Dendritic cell treated with granulocyte-macrophage colony-stimulating factor and Interleukin-4, amounts not matched to agents 40 ng/mL and 50 ng/mL, for 4 days (primary cell): Measurements from ENCODE around the gene FEZ2.

Source experiments
- H3K27ac Mint-ChIP-seq: one replicate; pipeline ENCODE4 v1.8.0; 2022; ENCODE audit warnings: mild to moderate bottlenecking, mixed read lengths
- H3K27me3 Mint-ChIP-seq: one replicate; pipeline ENCODE4 v1.8.0; 2022; ENCODE audit warnings: mild to moderate bottlenecking, mixed read lengths
- H3K36me3 Mint-ChIP-seq: one replicate; pipeline ENCODE4 v1.8.0; 2022; ENCODE audit warnings: low read depth, mixed read lengths
- H3K4me1 Mint-ChIP-seq: one replicate; pipeline ENCODE4 v1.8.0; 2022; ENCODE audit warnings: low read depth, mixed read lengths
- H3K4me3 Mint-ChIP-seq: one replicate; pipeline ENCODE4 v1.8.0; 2022; ENCODE audit warnings: mild to moderate bottlenecking, moderate library complexity, mixed read lengths
- H3K9me3 Mint-ChIP-seq: one replicate; pipeline ENCODE4 v1.8.0; 2022; ENCODE audit warnings: mixed read lengths
- intact Hi-C: fragments of 100-400 bp; cut with micrococcal nuclease; formaldehyde crosslinking; loops from one replicate; pipeline ENCODE4 v1.15.0; 2022

Gene FEZ2

DNA sequence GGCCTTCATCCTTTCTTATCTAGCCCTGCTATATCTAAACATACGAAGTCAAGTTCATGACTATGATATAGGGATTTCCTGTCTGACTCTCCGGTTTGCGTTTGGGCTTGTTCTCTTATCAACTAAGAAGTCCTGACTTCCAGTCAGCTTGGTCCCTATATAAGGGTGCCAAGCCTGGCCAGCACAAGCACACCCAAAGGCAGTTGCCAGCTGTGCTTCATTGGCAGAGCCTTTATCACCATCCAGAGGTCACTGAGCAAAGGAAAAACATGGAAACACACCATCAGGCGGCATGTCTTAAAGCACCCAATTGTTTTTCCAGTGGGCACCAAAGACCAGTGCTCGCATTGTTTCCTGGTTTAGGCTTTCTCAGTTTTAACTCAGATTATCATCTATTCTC is 72.7 kb downstream of the FEZ2 start:
- Mint-ChIP-seq H3K27ac (no peak overlapping the region), H3K4me3 (no peak overlapping the region), H3K9me3 (no peaks in the 10 kb centered on the region), H3K36me3 (peaks cover 33% of the 10 kb centered on the region), H3K4me1 (peaks cover 2% of the 10 kb centered on the region), H3K27me3 (no peaks in the 10 kb centered on the region)
- intact Hi-C loops, result no loop called here

DNA sequence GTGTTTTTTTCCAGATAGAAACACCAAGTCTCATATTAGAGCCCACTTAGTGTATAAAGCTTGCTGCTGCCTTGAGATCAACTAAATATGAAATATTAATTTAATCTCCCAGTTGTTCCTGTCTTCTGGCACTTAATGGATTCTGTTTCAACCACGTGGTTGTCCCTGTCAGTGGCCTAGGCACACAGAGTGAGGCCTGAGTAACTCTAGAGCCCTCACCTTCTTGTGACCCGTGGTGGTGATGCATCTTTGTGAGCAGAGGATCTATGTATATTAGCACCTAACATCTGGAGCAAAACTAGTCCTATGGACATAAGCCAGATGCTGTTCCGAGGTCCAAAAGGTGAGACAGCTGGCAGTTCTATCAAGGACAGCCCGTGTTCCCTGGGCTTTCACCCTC is 74.8 kb downstream of the FEZ2 start:
- intact Hi-C loops, result no loop called here
- no peaks in the 10 kb centered on the region for H3K4me1 Mint-ChIP-seq

DNA sequence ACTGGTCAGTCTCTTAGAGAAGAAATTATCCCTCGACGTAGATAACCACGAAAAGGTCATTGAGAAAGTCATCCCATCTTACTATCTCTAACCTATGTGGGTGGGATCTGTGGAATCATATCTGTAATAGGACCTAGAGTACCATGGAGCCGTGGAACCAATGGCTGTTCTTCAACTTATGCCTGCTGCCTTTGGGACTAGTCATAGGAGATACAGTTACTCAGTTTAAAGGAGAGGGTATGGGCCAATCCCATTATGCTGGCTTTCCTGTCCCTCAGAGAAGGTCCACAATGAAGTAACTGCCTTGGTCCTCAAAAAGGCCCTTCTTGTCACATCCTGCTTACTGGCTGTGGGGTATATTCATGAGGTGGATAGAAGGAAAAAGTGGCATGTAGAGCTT is 77.5 kb downstream of the FEZ2 start:
- H3K9me3 Mint-ChIP-seq, result no peaks in the 10 kb centered on the region
- H3K4me1 Mint-ChIP-seq, result no peaks in the 10 kb centered on the region
- H3K27ac Mint-ChIP-seq, result no peak overlapping the region
- H3K4me3 Mint-ChIP-seq, result no peak overlapping the region
- intact Hi-C loops, result no loop called here
- no peaks in the 10 kb centered on the region for H3K27me3 Mint-ChIP-seq
- peaks cover 56% of the 10 kb centered on the region for H3K36me3 Mint-ChIP-seq

More for the DNA sequence above, 74.8 kb downstream of the FEZ2 start:
- H3K27ac Mint-ChIP-seq, result no peak overlapping the region
- peaks cover 48% of the 10 kb centered on the region for H3K36me3 Mint-ChIP-seq
- H3K27me3 Mint-ChIP-seq, result no peaks in the 10 kb centered on the region
- H3K9me3 Mint-ChIP-seq, result no peaks in the 10 kb centered on the region
- H3K4me3 Mint-ChIP-seq, result no peak overlapping the region

DNA sequence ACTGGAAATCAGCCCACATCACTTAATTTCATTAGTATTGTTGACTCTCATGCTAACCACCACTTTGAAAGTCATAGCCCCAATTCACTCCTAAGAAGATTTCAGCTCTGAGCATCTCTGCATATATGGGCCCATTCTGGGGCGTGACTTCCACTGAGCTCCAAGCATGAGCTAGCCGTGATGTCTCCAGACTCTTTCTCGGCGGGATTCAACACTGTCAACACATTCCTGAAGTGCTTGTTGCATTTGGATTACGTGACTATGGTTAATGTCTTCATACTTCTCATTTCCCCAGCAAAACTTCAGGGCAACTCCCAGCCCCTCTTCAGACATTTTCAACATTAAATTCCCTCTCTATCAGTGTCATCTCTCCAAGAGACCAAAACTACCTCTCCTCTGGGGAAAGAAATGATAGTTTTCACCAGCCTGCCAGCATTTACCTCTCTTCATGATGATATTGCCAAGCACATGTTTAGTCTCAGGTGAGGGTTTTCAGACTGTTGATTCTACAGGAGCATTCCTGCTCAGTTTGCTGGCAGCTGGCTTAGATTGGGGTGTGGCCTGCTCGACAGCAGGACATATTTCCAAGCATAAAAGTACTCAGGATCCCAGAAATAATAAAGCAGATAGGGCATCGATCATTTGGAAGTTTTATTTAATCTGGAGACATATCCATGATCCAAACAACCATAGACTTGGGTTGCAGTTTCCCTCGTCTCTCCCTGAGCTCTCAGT is 81.7 kb downstream of the FEZ2 start:
- Mint-ChIP-seq H3K9me3 (no peaks in the 10 kb centered on the region), H3K4me1 (no peaks in the 10 kb centered on the region), H3K4me3 (no peak overlapping the region), H3K27me3 (no peaks in the 10 kb centered on the region), H3K36me3 (peaks cover 56% of the 10 kb centered on the region), H3K27ac (no peak overlapping the region)
- intact Hi-C loops, result no loop called here

DNA sequence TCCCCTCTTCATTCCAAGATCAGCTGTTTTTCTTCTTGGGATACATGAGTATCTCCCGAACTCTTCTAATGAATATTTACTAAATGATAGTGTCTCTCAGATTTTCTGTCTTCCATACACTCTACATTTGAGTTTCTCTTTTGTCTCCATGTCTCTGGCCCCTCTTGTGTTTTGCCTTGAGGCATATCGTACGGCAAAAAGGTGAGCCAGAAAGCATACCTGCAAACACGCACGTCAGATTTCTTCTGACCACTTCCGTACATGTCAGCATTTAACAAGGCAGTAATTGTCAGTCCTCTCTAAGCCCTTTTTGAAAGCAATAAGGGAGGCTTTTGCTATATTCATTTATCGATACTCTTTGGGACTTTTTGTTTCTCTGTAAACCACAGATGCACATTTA is 82.4 kb downstream of the FEZ2 start:
- no peak overlapping the region for H3K27ac Mint-ChIP-seq
- H3K4me3 Mint-ChIP-seq, result no peak overlapping the region
- H3K27me3 Mint-ChIP-seq, result no peaks in the 10 kb centered on the region
- intact Hi-C loops, result no loop called here
- no peaks in the 10 kb centered on the region for H3K9me3 Mint-ChIP-seq
- H3K4me1 Mint-ChIP-seq, result no peaks in the 10 kb centered on the region
- peaks cover 48% of the 10 kb centered on the region for H3K36me3 Mint-ChIP-seq

DNA sequence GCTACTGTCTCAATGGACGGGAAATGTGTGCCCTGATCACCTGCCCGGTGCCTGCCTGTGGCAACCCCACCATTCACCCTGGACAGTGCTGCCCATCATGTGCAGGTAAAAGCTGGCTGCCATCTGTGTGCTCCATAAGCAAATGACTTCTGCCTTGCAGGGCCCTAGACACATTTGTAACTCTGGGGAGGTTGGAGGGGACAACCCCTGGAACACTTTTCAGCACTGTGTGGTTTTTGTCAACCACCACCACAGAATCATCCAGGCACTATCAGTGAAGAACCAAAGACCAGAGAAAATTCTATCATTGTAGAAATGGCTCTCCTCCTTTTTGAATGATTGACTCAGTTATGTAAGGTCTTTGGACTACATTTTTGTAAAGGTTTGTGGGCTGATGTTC is 84.3 kb downstream of the FEZ2 start:
- H3K27ac Mint-ChIP-seq, result no peak overlapping the region
- no peak overlapping the region for H3K4me3 Mint-ChIP-seq
- peaks cover 32% of the 10 kb centered on the region for H3K36me3 Mint-ChIP-seq
- no peaks in the 10 kb centered on the region for H3K27me3 Mint-ChIP-seq
- no peaks in the 10 kb centered on the region for H3K9me3 Mint-ChIP-seq
- intact Hi-C loops, result no loop called here
- no peaks in the 10 kb centered on the region for H3K4me1 Mint-ChIP-seq

DNA sequence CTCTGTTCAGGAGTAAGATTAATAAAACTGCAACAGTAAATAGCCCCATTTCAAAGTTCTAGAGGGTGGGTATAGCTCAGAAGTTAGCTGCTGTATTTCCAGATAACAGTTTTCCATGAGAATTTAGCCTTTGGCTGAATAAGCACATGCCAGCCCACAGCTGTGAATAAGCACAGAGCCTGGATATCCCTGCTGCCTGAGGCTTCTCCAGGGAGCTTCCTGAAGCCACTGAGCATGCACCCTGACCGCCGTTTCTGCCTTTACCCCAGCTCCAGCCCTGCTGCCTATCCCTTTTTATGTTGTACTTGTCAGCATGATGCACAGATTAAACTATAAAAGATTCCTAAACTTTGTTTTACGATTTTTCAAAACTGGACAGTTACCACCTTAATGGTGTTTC is 85.3 kb downstream of the FEZ2 start:
- Mint-ChIP-seq H3K9me3 (no peaks in the 10 kb centered on the region), H3K4me3 (no peak overlapping the region), H3K27ac (no peak overlapping the region), H3K36me3 (peaks cover 32% of the 10 kb centered on the region), H3K27me3 (no peaks in the 10 kb centered on the region), H3K4me1 (no peaks in the 10 kb centered on the region)
- intact Hi-C loops, result no loop called here

DNA sequence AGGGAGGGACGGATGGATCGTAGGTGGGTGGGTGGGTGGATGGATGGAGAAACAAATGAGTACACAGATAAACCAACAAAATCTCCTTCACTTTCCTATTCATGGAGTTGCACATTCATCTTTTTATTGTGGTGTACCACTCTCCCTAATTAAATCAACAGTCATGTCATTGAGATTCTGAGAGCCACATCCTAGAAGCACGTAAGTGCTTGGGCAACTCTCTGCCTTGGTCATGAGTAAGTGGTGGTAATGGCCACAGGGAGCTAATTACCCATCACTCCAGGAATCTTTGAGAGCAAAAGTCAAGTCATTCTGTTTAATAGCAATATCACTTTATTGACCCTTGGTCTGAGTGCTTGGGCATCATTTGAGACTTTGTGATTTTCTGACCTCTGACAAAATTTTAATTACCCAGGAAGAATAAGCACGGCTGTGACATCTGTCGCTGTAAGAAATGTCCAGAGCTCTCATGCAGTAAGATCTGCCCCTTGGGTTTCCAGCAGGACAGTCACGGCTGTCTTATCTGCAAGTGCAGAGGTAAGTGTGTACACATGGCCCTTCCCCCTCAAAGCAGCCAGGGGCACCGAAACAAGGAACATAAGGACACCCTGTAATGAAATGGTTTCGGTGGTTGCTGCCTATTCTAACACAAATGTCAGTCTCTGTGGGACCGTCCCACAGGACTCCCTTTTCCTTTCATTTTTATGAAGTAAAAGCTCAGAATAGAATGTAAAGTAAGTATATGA is 85.9 kb downstream of the FEZ2 start:
- no peak overlapping the region for H3K27ac Mint-ChIP-seq
- H3K4me1 Mint-ChIP-seq, result no peaks in the 10 kb centered on the region
- no peaks in the 10 kb centered on the region for H3K27me3 Mint-ChIP-seq
- intact Hi-C loops, result no loop called here
- H3K36me3 Mint-ChIP-seq, result peaks cover 25% of the 10 kb centered on the region
- H3K4me3 Mint-ChIP-seq, result no peak overlapping the region
- no peaks in the 10 kb centered on the region for H3K9me3 Mint-ChIP-seq

DNA sequence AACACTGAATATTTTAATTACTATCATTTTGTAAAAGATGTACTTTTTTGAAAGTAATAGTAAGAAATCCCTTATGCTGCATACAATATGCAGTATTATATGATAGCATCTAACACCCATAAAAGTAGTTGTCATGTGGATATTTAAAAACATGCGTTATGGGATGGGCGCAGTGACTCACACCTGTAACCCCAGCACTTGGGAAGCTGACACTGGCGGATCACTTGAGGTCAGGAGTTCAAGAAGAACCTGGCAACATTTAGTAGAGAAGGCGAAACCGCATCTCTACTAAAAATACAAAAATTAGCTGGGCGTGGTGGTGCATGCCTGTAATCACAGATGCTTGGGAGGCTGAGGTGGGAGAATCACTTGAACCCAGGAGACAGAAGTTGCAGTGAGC is 88.9 kb downstream of the FEZ2 start:
- no peaks in the 10 kb centered on the region for H3K4me1 Mint-ChIP-seq
- H3K36me3 Mint-ChIP-seq, result peaks cover 13% of the 10 kb centered on the region
- H3K4me3 Mint-ChIP-seq, result no peak overlapping the region
- H3K27me3 Mint-ChIP-seq, result no peaks in the 10 kb centered on the region
- intact Hi-C loops, result loop anchor here (2.0 kb wide), 1 partner anchor 158 kb away; no protein-coding TSS in a partner anchor
- no peaks in the 10 kb centered on the region for H3K9me3 Mint-ChIP-seq
- no peak overlapping the region for H3K27ac Mint-ChIP-seq

DNA sequence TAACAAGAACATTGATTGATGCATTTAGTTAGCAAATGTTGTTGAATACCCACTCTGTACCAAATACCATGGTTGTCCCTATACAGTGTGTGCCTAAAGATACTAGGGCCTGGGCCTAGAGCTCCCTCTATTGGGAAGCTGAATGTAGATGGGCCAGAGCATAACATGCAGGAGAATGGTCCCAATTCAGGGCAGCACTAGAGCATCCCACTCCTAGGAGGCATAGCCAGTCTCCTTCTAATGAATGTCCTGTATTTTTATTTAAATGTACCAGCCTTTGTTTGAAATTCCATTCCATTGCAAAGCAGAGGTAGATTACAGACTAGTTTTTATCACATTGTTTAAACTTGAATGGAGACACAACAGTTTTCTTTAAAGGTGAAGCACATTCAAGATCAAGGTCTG is 90.6 kb downstream of the FEZ2 start:
- Mint-ChIP-seq H3K4me1 (no peaks in the 10 kb centered on the region), H3K27ac (no peak overlapping the region), H3K9me3 (no peaks in the 10 kb centered on the region), H3K36me3 (no peaks in the 10 kb centered on the region), H3K27me3 (no peaks in the 10 kb centered on the region), H3K4me3 (no peak overlapping the region)
- intact Hi-C loops, result no loop called here
